Activated CD4-positive, alpha-beta T cell treated with anti-CD3 and anti-CD28 coated beads for 48 hours (primary cell): ENCODE data around the gene ADK.

ENCODE experiments used
- DNase-seq: peaks from one replicate; pipeline ENCODE4 v3.0.0-alpha.2; 2020

ADK gene

GRCh38 chr10:74683621-74684364 is 532.8 kb downstream of the ADK start:
- no peak for DNase-seq

- DNase-seq = no peak
Measured at GRCh38 chr10:74684462-74684861, 533.4 kb downstream of the ADK start.

- DNase-seq = no peak
Measured at GRCh38 chr10:74685564-74685963, 534.5 kb downstream of the ADK start.

GRCh38 chr10:74690393-74690792 is 539.4 kb downstream of the ADK start:
- DNase-seq = no peak

GRCh38 chr10:74691164-74691563 is 540.1 kb downstream of the ADK start:
- no peak for DNase-seq

GRCh38 chr10:74704629-74705357 is 553.8 kb downstream of the ADK start:
- DNase-seq = no peak

GRCh38 chr10:74705358-74705980 is 554.4 kb downstream of the ADK start:
- no peak for DNase-seq

GRCh38 chr10:74706966-74707365 is 555.9 kb downstream of the ADK start:
- DNase-seq = no peak

- DNase-seq = no peak
Measured at GRCh38 chr10:74708246-74708645, 557.2 kb downstream of the ADK start.

- no peak for DNase-seq
Measured at GRCh38 chr10:74718208-74718607, 567.2 kb downstream of the ADK start.

GRCh38 chr10:74728225-74728624 is 577.2 kb downstream of the ADK start:
- DNase-seq = no peak

GRCh38 chr10:74730246-74730645 is 579.2 kb downstream of the ADK start:
- no peak for DNase-seq

GRCh38 chr10:74733612-74734011 is 582.6 kb downstream of the ADK start:
- no peak for DNase-seq

GRCh38 chr10:74736029-74736428 is 585.0 kb downstream of the ADK start:
- no peak for DNase-seq

- DNase-seq = no peak
Measured at GRCh38 chr10:74738052-74738451, 587.0 kb downstream of the ADK start.

- no peak for DNase-seq
Measured at GRCh38 chr10:74738542-74738941, 587.5 kb downstream of the ADK start.

- peak; percentile 12 for DNase-seq
Measured at GRCh38 chr10:74738985-74739567, 588.1 kb downstream of the ADK start.

- no peak for DNase-seq
Measured at GRCh38 chr10:74743401-74743800, 592.4 kb downstream of the ADK start.

GRCh38 chr10:74745449-74745848 is 594.4 kb downstream of the ADK start:
- DNase-seq = no peak

- no peak for DNase-seq
Measured at GRCh38 chr10:74746813-74747212, 595.8 kb downstream of the ADK start.

- DNase-seq = no peak
Measured at GRCh38 chr10:74748468-74749031, 597.5 kb downstream of the ADK start.

GRCh38 chr10:74750848-74751274 is 599.8 kb downstream of the ADK start:
- DNase-seq = no peak

- DNase-seq = no peak
Measured at GRCh38 chr10:74752371-74753040, 601.5 kb downstream of the ADK start.
